RPMI8226 (cell line): ENCODE measurements around the gene TMEM87A.
A peak's percentile ranks its signal among the peaks of the same experiment; 100 is the strongest.
"Not testable (repeated sequence)": the region's sequence is repeated elsewhere in the genome, so short reads cannot be mapped to it uniquely, and the experiment has no call there.

ENCODE experiments used
- DNase-seq: peaks from one replicate; pipeline ENCODE4 v3.0.0-alpha.2; 2015

Gene TMEM87A

DNA sequence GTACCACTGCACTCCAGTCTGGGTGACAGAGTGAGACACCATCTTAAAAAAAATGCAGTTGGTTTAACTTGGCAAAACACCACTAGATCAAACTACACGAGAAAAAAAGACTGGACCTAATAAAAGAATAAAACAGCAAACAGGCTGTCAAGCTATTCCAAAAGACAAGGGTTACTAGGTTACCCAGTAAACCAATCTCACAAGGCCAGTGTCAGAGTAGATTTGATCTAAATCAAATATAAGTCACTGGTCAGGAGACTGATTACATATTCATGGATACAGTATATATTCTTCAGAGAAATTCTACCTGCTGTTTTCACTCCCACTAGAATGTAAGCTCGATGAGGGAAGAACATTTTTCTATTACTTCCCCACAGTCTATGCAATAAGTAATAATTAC lies 2.7 kb downstream of the TMEM87A start:
- no peak for DNase-seq

DNA sequence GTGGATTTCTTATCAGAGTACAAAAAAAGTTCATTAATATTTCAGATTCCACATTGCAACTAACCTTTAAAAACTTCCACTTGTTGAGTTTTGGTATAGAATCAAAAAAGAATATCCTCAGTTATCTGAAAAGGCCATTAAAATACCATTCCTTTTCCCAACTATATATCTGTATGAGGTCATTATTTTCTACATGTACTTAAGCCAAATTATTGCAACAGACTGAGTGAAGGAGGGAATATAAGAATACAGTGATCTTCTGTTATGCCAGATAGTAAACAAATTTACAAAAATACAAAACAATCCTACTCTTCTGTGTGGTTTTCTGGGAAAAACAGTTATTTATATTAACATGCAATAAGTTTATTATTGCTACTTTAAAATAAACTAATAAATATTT lies 5.9 kb downstream of the TMEM87A start:
- DNase-seq = no peak

DNA sequence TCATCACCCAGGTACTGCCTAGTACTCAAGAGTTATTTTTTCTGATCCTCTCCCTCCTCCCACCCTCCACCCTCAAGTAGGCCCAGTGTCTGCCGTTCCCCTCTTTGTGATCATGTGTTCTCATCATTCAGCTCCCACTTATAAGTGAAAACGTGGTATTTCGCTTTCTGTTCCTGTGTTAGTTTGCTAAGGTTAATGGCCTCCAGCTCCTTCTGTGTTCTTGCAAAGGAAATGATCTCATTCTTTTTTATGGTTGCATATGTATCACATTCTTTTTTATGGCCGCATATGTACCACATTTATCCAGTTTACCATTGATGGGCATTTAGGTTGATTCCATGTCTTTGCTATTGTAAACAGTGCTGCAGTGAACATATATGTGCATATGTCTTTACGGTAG lies 8.4 kb downstream of the TMEM87A start:
- DNase-seq = no peak

DNA sequence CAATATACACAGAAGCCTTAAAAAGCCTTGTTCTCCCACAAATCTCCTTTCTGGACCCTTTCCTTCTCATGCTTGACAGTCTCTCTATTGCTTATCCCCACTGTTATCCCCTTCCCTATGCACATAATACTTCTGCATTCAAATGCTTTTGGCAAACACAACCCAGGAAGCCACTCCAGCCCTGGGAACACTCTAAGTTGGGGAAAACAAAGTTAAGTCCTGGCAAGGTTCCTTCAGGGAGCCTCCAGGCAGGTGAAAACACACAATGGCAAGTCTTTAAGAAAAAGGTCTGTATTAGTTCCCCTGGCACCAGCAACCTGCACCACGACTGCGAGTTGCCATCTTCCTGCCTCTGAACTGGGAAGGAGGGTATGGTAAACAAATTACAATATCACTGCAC lies 19.9 kb downstream of the TMEM87A start:
- DNase-seq = no peak

DNA sequence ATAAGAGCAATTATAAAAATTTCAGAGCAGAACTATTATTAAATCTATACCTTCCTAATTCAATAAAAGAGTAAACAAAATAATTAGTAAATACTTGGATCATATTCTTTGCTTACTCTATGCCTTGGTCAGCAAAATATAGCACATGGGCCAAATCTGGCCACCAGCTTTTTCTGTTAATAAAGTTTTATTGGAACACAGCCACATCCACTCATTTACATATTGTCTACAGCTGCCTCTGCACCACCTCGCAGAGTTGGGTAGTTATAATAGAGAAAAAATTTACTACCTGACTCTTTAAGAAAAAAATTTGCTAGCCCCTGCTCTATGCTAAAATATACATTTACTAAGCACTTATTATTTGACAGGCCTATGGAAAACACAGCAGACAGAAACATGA lies 32.4 kb downstream of the TMEM87A start:
- DNase-seq = no peak

DNA sequence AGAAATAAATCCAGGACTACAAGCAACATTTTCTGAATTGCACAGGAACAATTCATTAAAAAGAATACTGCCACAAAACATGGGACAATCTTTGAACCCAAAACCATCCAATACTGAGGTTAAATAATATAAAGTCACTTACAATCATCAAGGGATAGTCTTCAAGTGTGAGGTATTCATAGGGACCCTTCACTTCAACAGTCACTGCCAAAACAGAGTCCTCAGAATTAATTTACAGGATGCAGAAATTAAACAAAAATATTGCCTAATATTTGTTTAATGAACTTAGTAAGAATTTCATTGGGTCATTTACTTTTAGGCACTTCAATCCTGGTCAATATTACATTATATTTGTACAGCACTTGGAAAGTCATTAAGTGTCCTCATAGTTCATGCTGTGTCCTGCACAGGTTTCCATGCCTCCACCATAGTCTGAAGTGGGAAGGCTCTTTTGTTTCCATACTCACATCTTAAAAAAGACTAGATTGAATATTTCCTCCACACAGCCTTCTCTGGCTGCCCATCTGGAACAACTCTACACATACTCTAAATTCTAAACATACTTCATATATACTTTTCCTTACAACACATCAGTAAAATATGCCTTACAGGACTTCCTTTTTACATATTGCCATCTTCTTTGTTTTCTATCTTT lies 33.6 kb downstream of the TMEM87A start:
- DNase-seq = no peak

DNA sequence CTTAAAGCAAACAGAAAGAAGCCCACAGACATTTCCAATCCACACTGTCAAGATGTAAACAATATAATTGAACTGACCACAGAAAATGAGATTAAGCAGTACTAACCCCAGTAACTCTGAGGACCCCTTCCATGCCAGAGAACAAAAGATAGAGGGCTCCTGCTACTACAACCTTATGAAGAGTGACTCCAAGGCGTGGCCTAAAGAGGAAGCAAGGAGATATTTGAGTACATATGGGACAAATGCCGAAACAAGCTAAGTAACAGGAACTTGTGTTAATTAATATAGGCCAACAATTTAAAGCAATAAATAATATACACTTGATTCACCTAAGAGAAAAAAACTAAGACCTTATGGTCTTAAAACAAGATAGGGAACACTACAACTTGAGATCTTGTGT lies 40.1 kb downstream of the TMEM87A start:
- DNase-seq = no peak

DNA sequence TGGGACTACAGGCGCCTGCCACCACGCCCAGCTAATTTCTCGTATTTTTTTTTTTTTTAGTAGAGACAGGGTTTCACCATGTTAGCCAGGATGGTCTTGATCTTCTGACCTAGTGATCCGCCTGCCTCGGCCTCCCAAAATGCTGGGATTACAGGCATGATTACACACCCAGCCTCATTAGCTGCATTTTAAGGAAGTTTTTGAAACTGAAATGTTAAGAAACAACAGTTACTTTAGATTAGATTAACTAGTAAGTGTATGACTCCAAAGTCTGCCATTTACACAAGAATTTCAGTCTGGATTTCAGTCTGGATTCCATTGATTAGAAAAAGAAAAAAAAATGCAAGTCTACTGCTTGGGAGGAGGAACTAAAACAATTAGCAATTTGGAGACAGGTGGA lies 40.6 kb downstream of the TMEM87A start:
- DNase-seq = no peak

DNA sequence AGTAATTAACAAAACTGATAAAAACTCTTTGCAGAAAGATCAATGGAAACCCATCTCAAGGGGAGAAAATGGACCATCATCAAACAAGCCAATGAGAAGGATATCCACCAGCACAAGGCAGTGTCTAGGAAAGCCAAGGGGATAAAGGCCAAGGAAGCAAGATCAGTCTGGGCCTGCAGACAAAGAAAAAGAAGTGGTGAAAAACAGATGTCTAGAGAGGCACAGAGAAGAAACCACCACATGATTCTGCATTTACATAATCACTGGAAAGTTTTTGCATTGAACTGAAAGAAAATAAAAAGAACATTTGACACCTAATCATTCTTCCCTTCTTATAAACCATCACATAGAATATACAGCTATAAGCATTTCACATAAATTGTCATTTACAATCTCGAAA lies 42.1 kb downstream of the TMEM87A start:
- DNase-seq = no peak

DNA sequence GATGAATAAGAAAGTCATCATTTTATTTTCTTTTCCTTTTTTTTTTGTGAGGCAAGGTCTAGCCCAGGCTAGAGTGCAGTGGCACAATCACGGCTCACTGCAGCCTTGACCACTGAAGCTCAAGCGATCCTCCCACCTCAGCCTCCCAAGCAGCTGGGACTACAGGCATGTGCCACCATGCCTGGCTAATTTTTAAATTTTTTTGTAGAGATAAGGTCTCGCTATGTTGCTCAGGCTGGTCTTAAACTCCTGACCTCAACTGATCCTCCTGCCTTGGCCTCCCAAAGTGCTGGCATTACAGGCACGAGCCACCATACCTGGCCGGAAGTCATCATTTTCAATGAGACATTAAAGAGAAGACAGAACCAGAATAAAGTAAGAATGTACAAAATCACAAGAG lies 44.3 kb downstream of the TMEM87A start:
- not testable (repeated sequence) for DNase-seq

DNA sequence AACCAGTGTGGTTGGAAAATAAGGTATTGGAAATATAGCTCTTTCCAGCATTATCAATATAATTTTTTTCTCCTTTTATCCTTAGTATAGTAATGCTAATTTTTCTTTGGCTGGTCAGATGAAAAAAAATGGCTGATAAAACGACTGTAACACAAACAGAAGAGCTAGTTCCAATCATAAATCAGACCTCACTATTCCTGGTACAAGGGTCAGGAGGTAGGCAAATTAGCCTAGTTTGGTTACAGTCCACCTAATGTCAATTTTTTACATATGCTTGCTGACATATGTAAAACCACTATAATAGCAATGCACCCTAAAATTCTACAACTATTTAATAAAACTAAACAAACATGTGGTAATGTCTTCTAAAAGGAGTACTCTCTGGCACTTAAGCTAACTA lies 45.2 kb downstream of the TMEM87A start:
- no peak for DNase-seq

DNA sequence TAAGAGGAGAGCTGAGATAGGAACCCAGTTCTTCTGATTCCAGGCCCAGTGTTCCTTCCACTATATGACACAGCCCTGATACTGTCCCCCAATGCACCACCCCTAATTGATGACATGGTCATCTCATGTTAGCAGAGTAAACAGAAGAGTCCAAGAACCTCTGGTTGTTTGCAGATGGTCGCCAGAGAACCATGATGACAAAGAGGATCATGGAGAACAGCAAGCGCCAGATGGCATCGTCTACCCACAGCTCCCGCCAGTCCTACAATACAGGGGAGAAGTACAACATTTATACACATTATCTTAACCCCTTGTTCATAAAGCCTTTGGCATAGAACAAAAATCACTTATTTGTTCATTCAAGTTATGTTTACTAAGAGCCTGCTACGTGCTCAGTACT lies 46.6 kb downstream of the TMEM87A start:
- no peak for DNase-seq

DNA sequence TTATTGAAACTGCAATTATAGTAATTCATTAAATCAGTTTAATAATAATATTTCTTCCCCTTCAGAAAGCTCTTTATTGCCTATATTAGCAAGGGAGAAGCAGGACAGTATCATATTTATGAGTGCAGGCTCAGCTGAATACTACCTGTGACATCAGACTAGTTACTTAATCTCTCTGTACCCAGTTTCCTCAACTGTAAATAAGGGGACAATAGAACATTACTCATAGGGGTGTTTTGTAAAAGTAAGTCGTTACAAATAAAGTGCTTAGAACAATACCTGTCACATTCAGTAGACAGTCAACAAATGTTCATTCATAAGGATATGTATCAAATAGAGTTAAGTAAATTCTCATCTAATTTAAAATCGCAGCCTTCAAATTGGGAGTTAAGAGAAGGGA lies 53.0 kb downstream of the TMEM87A start:
- no peak for DNase-seq

DNA sequence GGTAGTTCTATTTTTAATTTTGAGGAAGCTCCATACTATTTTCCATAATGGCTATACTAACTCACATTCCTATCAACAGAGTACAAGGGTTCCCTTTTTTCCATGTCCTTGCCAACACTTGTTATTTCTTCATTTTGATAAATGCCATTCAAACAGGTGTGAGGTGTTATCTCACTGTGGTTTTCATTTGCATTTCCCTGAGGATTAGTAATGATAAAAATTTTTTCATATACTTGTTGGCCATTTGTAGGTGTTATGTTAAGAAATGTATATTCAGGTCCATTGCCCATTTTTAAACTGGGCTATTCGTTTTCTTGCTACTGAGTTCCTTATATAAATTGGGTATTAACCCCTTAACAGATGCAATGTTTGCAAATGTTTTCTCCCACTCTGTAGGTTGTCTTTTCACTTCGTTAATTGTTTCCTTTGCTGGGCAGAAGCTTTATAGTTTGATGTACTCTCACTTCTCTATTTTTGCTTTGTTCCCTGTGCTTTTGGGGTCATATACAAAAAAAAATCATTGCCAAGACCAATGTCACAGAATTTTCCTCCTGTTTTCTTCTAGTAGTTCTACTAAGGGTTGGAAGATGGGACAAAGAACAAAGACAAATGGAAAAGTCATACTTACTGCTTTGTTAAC lies 54.2 kb downstream of the TMEM87A start:
- no peak for DNase-seq

DNA sequence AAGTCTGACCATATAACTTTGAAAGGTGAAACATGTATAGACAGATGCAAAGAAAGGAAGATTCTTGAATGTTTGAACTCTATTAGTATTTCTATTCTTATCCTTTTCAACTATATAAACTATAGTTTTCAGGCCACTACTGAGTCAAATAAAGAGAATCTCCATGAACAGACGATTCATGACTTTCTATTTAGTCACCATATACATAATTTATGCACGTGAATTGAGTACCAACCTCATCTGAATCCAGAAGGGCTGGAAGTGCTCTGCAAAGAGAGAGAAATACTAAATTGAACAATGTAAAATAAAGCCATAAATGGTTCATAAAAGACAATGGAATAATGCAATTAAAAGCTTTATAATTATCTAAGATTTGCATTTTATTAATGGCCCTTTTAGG lies 55.7 kb downstream of the TMEM87A start:
- DNase-seq = no peak

DNA sequence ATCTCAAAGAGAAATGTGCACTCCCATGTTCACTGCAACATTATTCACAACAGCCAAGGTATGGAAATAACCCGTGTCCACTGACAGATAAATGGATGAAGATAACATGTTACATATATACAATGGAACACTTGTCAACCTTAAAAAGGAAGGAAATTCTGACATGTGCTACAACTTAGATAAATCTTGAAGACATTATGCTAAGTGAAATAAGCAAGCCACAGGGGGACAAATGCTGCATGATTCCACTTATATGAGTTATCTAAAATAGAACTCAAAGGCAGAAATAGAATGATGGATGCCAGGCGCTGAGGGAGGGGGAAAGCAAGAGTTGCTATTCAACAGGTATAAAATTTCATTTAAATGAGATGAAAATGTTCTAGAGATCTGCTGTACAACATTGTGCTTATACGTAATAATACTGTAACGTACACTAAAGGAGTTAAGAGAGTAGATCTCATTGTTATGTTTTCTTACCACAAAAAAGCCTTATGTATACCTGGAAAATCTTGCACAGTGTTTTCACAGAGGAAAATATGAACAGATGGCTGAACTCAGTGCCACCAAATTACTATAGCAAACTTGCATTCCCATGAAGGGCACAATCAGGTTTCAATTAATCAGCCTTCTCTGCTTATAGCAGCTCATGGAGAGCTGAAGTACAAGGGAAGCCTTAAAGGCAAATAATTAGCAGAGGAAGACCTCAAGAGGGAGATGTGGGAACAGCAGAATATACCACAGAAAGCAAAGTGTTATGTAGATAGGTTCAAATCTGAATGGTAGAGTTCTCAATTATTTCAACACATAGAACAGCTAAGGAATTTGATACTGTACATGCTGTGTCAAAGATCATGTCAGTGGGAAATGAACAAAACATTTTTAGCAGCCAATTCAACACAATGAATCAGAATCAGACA lies 57.1 kb downstream of the TMEM87A start:
- no peak for DNase-seq

DNA sequence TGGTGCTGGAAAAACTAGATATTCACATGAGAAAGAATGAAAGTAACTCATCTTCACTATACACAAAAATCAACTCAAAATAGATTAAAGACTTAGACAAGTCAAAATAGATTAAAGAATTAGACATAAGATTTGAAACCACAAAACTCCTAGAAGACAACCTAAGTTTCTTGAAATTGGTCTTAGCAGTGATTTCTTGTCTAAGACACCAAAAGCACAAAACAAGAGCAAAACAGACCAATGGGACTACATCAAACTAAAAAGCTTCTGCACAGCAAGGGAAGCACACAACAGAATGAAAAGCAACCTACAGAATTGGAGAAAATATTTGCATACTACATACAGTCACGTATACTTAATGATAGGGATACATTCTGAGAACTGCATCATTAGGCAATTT lies 58.6 kb downstream of the TMEM87A start:
- no peak for DNase-seq

DNA sequence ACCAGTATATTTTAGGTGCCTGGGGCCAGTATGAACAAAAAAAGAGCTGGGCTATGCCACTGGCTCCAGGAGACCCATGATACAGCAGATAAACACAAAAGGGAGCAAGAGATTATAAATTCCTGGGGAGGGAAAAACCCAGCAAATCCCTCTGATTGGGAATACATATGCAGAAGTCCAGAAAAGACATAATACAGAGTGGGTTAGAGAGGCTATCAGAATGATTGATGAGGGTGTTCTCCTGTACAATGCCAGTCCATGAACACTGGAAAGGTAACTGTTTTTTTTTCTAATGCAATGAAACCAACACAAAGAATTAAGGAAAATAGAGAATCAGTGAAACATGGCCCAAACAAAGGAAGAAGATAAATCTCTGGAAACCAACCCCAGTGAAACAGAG lies 59.7 kb downstream of the TMEM87A start:
- no peak for DNase-seq

DNA sequence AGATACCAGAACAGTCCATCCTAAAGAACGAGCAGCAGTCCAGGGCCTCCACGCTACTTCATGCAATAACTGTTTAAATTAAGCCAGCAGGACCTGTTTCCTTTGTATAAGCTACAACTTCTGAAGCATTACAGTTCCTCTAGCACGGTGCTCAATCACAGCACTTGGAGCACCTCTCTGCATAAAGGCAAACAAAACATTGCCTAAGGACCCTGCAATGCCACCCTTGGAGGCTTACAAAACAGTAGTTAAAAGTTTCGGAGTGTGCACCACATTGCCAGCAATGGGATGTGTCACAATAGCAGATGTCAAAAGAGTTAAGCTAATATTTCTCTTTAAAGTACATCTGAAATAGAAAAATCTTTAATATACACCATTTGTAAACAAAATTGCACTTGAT lies 62.5 kb downstream of the TMEM87A start:
- no peak for DNase-seq

DNA sequence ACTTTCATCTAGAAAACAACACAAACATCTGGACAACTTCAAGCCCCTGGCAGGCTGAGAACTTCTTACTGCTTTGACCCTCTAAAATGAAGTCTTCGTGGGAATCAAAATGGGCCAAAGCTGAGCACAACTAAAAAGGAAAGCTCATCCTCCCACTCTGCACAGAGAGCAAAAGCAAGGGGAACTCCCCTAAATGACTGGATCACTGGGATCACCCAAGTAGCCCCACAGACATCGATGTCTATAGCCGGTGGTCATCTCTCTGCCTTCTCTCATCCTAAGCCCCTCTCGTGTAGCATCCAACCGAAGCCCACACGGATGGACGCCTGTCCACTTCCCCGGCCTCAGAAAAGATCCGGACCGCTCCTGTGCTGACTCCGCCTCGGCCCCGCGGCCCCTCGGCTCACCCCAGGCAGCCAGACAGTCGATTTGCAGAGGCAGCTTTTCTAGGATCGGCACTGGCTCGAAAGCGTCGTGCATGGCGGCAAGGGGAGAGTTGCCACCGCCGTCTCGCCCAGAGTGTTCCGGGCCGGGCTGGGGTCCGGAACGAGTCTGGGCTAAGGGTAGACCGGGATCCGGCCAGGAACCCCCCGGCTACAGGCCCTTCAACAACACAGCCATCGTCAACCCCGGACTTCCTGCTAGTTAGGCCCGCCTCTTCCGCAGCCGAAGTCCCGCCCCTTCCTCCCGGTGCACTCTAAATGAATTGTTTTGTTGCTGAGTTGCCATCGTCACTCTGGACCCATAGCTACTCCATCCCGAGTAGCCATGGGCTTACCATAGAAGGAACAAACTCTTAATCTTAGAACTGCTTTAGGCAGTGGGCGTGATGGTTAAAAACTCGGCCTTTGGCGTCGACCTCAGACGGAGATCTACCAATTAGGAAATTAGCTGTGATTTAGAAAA lies 65.3 kb downstream of the TMEM87A start, which contains the start of gene VPS39:
Gene VPS39, minus strand, starts transcription at position 631 of the 906 bp plus-strand sequence. Its CDS starts 151 bp downstream, at position 480.
- DNase-seq = peak; percentile 82

DNA sequence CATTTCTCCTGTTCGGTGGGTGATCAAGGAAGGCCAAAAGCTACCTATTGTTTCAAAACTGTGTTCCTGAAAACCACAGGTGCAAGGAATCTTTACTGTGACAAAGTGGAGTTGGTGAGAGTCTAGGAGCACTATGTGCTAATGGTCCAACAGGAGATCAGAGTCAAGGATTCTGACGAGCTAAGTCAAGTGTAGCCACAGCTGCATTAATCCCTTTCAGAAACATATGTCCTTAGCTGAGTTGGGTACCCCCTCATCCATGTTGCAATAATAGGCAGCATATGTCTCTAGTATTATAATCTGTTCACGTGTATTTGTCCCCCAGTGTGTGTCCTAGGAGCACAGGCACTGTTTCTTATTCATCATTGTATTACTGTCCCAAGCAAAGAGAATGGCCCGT lies 66.8 kb downstream of the TMEM87A start:
- DNase-seq = no peak

DNA sequence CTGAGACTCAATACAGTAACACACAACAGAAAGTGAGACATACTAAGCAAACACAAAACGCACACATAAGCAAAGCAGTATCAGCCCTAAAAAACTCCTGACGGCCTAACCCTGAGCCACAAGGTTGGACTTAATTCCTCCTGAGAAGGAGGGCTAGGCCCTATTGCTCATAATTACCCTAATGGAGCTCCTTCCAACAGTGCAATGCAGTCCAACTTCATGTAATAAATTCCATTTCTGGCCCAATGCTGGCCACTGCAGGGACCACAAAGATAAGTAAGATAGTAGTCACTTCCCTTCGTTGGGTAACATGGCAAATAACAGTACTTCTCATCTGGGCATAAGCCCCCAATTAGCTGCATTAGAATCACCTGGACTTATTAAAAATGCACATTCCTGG lies 69.3 kb downstream of the TMEM87A start:
- DNase-seq = no peak

DNA sequence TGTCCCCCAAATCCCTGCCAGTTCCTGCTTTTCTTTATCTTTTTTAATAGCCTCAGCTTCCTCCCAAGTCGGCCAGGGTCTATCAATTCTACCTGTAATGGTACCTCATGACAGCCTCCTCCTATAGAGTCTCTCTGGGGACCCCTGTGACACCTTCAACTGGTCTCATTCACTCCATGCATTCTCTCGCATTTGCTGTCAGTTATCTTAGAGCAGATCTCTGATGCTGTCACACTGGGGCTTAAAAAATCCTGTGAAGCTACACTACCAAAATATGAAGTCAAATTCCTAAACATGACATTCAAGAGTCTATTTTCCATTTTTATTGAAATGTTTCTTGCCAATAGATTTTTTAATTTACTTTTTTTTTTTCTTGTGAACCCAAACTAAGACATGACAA lies 70.6 kb downstream of the TMEM87A start:
- no peak for DNase-seq
